GM12892 (cell line): Measurements from ENCODE around the gene SH3RF3.

Experiments
- POLR2A ChIP-seq: IDR thresholded peaks from 2 replicates; pipeline ENCODE4 v1.6.1; 2011; ENCODE audit warnings: low read depth, low read length, control low read depth
- TAF1 ChIP-seq: IDR thresholded peaks from 2 replicates; pipeline ENCODE4 v1.6.1; 2011; ENCODE audit warnings: low read depth, mild to moderate bottlenecking, control low read depth, low read length, borderline replicate concordance

DNA sequence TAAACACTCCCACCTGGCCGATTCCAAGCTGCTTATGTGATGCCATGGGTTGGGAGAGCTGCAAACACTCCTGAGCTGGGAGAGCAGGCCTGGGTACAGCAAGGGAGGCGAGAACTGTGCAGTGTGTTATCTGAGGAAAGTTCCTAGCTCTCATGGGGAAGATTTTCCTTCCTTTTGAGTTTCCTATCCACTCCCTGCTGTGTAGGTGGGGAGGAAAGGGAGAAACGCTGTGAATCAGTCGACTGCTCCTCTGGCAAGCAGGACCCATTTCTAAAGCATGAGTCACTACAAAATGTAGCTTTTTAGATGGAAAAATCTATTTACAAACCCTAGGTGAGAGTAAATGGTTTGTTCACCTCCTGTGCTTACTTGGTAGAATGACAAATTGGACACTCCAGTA is 80.4 kb downstream of the SH3RF3 start:
- TF ChIP-seq POLR2A (no peak), TAF1 (no peak)
